HG03095 (cell line): ENCODE data around the gene MDN1.
"Not testable (repeated sequence)": the region's sequence is repeated elsewhere in the genome, so short reads cannot be mapped to it uniquely, and the experiment has no call there.

Source experiments
- ATAC-seq: cut with Tn5 transposase; IDR thresholded peaks from one replicate; pipeline ENCODE4 v1.9.1; 2021; ENCODE audit warnings: moderate library complexity; ENCODE audit not compliant: unreplicated experiment

MDN1 gene

GRCh38 chr6:89776583-89777233 is 42.9 kb downstream of the MDN1 start:
- ATAC-seq = no peak

DNA sequence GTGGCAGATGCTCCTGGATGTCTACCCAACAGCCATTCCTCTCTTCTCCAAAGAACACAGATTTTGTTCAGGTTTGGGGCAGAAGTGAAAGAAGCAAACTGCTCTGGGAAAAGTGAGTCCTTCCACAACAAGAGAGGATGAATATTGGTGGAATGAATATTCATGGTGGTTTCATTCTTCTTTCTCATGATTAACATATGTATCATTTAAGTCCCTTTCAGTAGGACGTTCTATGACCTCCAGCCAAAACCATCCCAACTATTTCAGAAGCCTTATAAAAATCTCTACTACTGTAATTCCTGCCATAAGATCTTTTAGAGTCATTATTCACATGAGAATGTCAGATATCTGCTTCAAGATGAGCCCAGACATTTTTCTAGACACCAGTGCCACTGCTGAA is 44.4 kb downstream of the MDN1 start:
- no peak for ATAC-seq

DNA sequence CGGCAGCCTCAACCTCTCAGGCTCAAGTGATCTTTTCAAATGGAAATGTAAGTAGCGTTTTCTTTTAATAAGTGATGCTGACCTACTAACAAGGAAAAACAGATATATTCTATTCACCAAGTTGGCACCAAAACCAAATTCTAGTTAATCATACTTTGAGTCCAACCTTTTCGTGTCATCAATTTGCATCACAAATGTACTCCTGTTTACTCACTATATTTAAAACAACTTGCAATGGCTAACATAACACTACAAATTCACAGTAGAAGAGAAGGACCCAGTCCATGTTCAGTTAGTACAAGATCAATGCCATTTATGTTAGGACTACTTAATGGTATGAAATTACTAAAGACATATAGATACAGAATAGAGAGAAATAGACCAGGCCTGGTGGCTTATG is 50.0 kb downstream of the MDN1 start:
- no peak for ATAC-seq

- ATAC-seq = no peak
Observed at GRCh38 chr6:89768324-89768723, 51.3 kb downstream of the MDN1 start.

- ATAC-seq = no peak
Observed at GRCh38 chr6:89763550-89763949, 56.0 kb downstream of the MDN1 start.

- no peak for ATAC-seq
Observed at GRCh38 chr6:89758830-89759229, 60.8 kb downstream of the MDN1 start.

DNA sequence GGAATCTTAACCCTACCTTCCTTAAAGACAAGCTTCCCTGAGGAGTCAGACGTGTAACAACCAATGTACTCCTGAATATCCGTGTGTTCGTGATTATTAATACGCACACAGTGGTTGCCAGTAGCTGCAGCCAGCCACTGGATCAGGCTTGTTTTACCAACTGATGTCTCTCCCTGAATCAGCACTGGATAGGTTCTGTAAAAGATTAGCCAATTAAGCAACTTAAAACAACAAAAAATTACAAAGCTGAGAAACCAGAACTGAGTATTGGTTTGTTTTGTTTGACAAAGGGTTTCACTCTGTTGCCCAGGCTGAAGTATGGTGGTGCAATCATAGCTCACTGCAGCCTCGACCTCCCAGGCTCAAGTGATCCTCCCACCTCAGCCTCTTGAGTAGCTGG is 69.3 kb downstream of the MDN1 start:
- ATAC-seq = no peak

DNA sequence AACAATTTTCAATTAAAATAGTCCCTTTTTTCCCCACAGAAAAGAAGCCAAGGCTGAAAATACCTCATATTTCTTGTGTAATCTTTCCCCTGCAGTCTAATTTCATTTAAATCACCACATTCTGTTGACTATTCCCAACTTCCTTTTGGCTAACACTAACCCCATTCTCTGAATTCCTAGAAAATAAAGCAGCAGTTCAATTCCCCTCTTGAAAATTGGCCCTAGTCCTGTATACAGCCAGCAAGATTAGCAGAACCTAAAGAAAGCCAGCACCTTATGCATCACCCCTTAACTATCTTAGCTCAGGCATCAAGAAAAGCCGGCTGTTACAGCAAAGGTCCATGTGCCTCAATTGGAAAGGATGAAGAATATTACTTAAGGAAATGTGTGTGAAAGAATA is 69.7 kb downstream of the MDN1 start:
- ATAC-seq = no peak

GRCh38 chr6:89745716-89746115 is 73.9 kb downstream of the MDN1 start:
- no peak for ATAC-seq

DNA sequence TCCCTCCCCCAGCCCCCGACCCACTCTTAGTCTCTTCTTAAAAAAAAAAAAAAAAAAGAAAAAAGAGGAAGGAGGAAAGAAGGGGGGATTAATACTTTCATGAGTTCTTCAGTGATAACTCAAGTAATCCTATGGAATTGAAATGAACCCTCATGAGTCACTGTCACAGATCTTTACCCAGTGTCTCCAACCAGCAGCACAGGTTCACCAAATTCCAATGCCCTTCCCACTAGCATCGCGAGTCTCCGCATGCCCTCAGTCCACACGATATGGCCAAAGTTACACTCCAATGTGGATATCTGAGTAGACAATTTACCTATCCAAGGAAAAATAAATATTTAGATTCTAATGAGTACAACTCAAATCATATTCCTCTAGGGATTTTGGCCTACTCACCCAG is 74.5 kb downstream of the MDN1 start:
- no peak for ATAC-seq

- no peak for ATAC-seq
Observed at GRCh38 chr6:89736893-89737292, 82.7 kb downstream of the MDN1 start.

DNA sequence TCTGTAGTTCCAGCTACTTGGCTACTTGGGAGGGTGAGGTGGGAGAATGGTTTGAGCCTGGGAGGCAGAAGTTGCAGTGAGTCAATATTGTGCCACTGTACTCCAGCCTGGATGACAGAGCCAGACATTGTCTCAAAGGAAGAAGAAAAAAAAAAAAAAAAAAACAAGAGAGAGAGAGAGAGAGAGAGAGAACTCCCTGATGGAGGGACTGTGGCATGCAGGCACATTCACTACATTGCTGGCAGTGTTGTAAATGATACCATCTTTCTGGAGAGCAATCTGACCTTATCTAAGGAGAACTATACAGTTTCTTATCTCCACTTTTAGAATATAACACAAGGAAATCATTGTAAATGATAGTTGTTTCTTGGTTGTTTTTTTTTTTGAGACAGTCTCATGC is 85.1 kb downstream of the MDN1 start:
- ATAC-seq = no peak

- ATAC-seq = no peak
Observed at GRCh38 chr6:89731924-89732567, 87.5 kb downstream of the MDN1 start.

GRCh38 chr6:89731262-89731661 is 88.3 kb downstream of the MDN1 start:
- not testable (repeated sequence) for ATAC-seq

DNA sequence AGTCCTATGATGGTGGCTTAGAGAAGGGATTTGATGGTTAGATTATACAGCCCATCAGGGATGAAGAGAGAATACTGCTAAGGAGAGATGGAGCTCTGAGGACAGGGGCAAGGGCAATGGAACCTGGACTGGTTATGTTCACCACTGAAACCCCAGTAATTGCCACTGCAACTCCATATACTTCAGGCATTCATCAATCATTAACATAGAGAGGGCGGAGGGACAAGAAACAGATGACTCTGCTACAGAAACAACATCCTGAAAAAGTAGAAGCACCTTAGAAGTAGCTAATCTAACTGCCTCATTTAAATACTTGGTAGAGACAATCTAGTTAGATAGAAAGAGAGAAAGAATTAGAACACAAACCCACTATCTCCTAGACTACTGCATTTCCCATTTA is 89.8 kb downstream of the MDN1 start:
- no peak for ATAC-seq

DNA sequence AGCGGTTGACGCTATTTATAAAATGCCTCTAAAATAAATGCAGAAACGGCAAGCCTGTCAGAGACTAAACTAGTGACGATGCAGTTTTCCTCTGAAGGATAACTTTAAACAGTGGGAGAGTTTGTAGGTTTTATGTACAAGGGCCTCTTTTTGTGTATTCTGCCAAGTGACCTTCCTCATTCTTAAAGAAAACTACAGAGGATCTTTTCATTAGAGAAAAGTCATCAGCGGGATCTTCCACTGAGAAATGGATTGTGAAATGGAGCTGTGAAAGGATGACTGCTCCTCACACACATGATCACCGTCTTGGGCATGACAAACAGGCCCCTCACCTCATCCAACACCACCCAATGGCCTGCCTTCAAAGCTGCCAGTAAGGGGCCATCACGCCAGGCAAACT is 92.1 kb downstream of the MDN1 start:
- ATAC-seq = no peak

GRCh38 chr6:89724981-89725380 is 94.6 kb downstream of the MDN1 start:
- ATAC-seq = no peak

DNA sequence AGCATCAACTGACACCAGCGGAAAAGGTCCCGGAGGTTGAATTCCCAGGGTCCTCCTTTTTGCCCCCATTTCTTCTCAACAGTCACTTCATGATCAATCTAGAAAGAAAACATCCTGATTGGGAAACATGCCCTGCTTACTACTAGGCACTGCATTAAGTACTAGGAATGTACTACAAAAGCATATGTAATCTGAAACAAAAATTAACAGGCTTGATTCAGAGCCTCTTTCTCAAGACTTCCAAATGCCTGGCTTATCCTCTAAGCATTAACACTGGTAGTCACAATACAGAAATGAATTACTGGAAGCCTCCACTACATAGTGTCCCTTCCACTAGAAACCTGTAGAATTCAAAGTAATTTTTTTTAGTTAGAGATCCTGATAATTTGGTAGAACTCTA is 96.5 kb downstream of the MDN1 start:
- ATAC-seq = no peak

DNA sequence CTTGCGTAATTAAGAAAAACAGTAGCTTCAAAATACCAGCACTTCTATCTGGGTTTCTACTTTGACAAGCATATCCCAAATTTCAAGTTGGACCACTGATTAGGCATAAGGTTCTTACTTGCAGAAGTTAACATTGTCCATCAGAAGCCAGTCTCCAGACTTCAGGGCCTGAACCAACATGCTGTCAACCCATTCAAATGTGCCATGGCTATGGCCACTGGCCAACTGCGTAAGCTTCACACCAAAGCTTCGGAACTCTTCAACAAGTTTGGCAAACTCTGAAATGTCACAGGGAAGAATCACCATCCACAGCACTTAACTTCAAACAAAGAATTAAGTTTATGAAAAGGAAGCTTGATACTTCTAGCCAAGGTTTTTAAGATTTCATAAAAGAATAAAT is 103.1 kb downstream of the MDN1 start:
- no peak for ATAC-seq

- ATAC-seq = no peak
Observed at GRCh38 chr6:89711801-89712200, 107.8 kb downstream of the MDN1 start.

DNA sequence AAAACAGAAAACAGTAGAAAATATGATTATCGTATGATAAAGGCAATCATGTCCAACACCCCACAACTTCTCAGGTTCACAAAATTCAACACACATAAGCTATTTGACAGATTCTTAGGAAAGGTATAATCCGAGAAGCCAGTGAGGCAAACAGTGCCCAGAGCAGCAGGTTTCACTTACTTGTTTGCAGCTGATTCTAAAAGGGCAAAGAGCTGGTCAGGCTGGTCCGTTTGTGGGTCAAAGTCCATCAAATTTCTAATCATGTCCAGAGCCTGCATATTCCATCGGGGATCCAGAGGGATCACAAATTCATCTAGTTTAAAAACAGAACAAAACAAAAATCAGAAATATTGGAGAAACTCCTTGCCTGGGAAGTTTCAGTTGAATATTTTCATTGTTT is 111.3 kb downstream of the MDN1 start:
- ATAC-seq = no peak

GRCh38 chr6:89707766-89708165 is 111.8 kb downstream of the MDN1 start:
- no peak for ATAC-seq

GRCh38 chr6:89706121-89706520 is 113.5 kb downstream of the MDN1 start:
- ATAC-seq = no peak
